GM12873 (cell line): Measurements from ENCODE around the gene EFR3B.

Experiments
- TF ChIP-seq, protein P1 (sequence below): IDR thresholded peaks from 2 replicates; pipeline ENCODE4 v1.5.1; 2012; ENCODE audit warnings: low read depth, mild to moderate bottlenecking, moderate library complexity, low read length, control low read depth; ENCODE audit not compliant: insufficient read depth; ENCODE audit errors: missing control alignments

The EFR3B gene

GRCh38 chr2:25115902-25116301 is 74.0 kb downstream of the EFR3B start:
- TF ChIP-seq, protein P1, sequence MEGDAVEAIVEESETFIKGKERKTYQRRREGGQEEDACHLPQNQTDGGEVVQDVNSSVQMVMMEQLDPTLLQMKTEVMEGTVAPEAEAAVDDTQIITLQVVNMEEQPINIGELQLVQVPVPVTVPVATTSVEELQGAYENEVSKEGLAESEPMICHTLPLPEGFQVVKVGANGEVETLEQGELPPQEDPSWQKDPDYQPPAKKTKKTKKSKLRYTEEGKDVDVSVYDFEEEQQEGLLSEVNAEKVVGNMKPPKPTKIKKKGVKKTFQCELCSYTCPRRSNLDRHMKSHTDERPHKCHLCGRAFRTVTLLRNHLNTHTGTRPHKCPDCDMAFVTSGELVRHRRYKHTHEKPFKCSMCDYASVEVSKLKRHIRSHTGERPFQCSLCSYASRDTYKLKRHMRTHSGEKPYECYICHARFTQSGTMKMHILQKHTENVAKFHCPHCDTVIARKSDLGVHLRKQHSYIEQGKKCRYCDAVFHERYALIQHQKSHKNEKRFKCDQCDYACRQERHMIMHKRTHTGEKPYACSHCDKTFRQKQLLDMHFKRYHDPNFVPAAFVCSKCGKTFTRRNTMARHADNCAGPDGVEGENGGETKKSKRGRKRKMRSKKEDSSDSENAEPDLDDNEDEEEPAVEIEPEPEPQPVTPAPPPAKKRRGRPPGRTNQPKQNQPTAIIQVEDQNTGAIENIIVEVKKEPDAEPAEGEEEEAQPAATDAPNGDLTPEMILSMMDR = no peak

DNA sequence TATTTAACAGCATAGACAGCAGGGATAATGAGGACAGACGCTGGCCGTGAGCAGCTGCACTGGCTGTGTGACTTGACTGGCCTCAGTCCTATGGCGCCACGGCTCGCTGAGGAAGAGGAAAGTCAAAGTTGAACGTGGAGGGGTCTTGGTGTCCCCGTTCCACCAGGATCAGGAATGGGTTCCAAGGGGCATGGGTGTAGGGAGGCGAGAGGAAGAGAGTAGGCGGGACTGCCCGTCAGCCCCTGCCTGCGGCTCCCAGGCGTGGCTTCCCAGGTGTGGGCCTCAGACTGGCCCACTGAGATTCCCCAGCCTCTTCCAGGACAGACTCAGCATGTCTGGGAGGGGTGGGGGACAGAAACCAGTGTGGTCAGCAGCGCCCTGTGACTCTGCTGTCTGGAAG is 75.1 kb downstream of the EFR3B start:
- TF ChIP-seq, protein P1 = no peak

GRCh38 chr2:25119263-25119662 is 77.4 kb downstream of the EFR3B start:
- TF ChIP-seq, protein P1 = no peak

DNA sequence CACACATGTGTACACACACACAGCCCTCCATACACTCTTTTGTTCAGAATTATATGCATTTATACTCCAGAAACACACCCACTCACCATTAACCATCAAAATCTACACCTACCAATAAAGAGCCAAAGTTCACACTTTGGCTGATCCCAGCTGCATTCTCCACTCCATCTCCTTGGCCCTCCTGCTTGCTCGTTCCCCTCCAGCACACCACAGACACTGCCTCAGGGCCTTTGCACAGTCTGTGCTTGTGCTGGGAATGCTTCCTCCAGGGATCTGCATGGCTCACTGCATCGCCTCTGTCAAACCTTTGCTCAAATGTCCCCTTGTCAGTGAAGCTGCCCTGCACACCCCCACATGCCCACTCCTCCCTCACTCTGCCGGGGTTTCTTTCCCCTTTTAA is 80.5 kb downstream of the EFR3B start:
- TF ChIP-seq, protein P1 = no peak

- TF ChIP-seq, protein P1 = no peak
Observed at GRCh38 chr2:25123682-25124081, 81.8 kb downstream of the EFR3B start.

- TF ChIP-seq, protein P1 = no peak
Observed at GRCh38 chr2:25125189-25125588, 83.3 kb downstream of the EFR3B start.

- TF ChIP-seq, protein P1 = no peak
Observed at GRCh38 chr2:25125976-25126375, 84.1 kb downstream of the EFR3B start.
